Anterior cingulate cortex (tissue), 58 donors: ENCODE data around the gene PDE6C.

Experiments used
- DNase-seq, 58 donors: peaks; one replicate each; lab custom pipeline; 2025; lab: John Stamatoyannopoulos, UW

PDE6C gene

DNA sequence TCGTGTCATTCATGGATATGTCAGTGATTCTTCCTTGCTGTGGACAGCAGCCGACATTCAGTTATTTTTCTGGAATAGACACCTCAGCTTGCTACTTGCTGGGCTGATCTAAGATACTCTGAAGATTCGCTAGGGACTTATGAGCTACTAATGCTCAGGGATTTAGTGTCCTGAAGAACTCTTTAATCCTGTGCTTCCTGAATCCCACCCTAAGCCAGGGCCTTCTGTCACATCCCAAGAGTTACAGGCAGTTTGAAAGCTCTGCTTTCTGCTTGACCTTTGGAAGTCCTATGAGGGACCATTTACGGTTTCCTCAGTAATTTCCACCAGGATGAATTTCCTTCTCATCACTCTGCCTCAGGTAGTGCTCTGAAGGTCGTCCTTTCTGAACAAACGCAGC is at the start of gene PDE6C:
TSS of gene PDE6C (plus strand) at position 227 of the 400 bp plus-strand sequence. CDS start 189 bp downstream, outside the sequence.
- no peak for DNase-seq

- no peak for DNase-seq
Measured at GRCh38 chr10:93565446-93565845, 46.9 kb upstream of the PDE6C start.

GRCh38 chr10:93566435-93567276 is 45.7 kb upstream of the PDE6C start, which contains the start of gene FFAR4:
Gene FFAR4 (plus strand): TSS chr10:93566665. CDS start chr10:93566721, 56 bp downstream.
- DNase-seq: peak in 31 of 58 donors; percentile 10 to 55 (median 21)

DNA sequence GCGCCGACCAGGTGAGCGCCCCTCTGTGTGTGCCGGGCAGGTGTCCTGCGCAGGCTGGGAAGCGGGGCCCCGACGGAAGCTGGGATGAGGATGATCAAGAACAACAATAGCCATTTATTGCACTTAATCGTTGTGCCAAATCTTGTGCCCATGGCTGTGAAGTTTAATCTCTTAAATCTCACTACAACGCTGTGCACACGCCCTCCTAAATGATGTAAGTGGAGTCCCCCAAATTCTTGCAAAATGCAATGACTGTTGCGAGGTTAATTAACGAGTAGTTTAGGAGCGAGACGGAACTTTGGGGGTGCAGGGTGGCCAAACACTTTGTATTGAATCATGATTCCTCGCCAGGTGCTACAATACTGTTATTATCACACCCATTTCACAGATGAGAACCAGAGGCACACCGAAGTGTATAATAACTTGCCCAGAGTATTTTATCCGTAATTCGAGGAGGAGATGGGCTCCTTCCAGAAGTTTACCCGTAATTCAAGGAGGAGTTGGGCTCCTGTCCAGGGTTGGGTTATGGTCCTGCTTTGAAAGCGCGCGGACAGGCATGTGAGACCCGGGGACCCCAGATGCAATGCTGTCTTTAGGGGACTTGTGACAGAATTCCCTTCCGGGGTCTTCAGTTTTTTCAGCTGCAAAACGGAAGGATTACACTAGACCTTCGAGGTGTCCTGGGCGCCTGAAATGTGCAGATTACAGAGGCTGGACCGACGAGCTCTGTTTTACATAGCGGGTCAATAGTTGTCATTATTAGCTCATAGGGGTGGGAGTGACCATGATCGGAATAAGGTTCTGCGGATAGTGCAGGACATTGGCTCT is 44.8 kb upstream of the PDE6C start:
- no peak for DNase-seq

GRCh38 chr10:93568105-93568390 is 44.3 kb upstream of the PDE6C start:
- DNase-seq: peak in 5 of 58 donors; percentile 4 to 27 (median 14)

DNA sequence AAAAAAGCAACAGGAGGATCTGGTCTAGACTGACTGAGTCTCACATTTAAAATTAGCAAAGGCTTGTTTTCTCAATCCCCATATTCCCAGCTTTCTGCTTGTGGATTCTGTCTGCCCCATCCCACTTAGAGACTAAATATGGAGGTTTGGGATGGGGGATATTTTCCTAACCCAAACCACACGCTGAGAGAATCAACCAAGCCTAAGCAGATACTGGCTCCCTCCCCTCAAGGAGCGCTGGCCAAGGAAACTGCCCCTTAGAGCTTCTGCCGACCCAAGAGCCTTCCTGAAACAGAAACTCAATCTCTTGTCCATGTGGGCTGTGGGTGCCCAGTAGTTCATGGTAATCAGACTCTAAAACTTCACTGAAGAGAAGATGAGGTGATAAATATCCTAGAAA is 42.0 kb upstream of the PDE6C start:
- no peak for DNase-seq

GRCh38 chr10:93572606-93573005 is 39.7 kb upstream of the PDE6C start:
- no peak for DNase-seq

DNA sequence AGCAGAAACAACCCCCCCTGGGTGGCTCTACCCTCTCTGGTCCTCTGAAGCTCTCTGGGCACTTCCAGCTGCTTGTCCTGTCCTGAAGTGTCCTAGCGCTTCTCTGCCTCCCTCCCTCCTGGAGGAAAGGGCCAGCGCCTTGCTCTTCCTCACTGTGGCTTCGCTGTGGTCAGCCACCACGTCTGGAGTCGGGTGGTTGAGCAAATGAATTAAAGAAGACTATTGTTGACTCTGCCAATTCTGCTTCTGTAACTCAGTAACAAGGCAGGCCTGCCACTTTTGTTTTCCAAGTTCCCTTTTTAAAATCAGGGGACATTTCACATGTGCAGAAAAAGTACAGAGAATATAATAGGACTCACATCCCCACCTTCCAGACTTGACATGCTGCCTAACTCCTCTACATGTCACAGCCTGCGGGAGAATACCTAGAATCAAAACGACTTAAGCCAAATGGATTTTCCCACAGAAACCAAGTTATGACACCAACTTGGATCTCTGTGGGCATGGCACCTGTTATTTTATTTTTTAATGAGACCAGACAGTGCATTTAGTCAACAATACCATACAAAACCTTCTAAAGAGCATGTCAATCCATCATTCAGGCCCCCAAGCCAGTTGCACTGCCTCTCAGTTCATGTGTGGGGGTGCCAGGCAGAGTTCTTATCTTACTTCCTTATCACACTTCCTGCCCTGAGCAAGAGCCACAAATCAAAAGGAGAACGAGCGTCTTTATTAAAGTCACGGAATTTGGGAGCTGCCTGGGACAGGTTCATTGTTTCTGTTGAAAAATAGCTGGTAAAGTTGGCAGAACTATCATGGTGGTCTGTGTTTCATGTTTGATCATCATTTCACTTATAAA is 39.1 kb upstream of the PDE6C start:
- peak in 25 of 58 donors; percentile 6 to 37 (median 13) for DNase-seq

GRCh38 chr10:93573924-93574323 is 38.4 kb upstream of the PDE6C start:
- DNase-seq: no peak

GRCh38 chr10:93576888-93577287 is 35.4 kb upstream of the PDE6C start:
- DNase-seq: no peak

DNA sequence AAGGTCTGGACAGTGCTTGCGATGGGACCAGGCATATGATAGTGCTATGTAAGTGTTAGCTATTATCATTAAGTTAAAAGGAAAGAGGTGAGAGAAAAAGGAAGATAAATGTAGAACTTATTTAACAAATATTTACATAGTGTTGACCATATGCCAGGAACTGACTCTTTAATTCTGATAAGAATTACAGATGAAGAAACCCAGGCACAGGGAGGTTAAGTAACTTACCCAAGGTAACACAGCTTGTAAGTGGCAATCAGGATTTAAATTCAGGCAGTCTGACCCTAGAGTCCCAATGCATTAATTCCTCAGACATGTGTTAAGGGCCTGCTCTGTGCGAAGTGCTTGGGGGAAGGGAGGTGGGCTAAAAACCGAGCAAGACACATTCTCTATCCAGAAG is 34.8 kb upstream of the PDE6C start:
- DNase-seq: no peak

DNA sequence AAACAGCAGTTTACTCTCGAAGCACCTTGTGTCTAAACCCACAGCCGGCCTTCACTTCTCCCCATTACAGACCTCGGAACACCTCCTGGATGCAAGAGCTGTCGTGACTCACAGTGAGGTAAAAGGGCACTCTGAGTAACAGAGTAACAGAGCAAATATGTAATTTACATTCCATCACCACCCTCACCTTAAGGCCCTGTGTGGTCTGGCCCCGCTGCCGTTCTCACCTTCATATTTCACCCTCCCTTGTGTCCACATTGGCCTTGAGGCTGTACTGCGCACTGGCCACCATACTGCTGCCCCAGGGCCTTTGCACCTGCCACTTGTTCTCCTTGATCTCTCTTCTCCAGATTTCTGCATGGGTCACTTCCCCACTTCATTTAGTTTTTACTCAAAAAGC is 33.2 kb upstream of the PDE6C start:
- DNase-seq: no peak

- no peak for DNase-seq
Measured at GRCh38 chr10:93579985-93580711, 32.2 kb upstream of the PDE6C start.

DNA sequence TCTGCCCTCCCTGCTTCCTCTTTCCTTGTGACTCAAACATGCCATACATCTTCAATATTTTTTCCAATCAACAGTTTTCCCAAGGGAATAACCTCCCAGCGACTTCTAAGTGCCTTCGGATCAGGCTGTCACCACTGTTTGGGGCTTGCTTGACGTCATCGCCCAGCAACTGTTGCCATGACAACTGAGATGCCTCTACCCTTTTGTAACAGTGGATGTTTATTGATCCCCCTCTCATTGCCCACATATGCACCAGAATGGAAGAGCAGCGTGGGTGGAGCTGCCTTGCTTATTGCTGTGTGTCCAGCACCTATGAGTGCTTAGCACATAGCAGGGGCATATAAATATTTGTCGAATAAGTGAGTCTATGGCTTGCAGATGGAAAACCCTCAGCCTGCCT is 31.5 kb upstream of the PDE6C start:
- peak in 29 of 58 donors; percentile 6 to 73 (median 46) for DNase-seq

DNA sequence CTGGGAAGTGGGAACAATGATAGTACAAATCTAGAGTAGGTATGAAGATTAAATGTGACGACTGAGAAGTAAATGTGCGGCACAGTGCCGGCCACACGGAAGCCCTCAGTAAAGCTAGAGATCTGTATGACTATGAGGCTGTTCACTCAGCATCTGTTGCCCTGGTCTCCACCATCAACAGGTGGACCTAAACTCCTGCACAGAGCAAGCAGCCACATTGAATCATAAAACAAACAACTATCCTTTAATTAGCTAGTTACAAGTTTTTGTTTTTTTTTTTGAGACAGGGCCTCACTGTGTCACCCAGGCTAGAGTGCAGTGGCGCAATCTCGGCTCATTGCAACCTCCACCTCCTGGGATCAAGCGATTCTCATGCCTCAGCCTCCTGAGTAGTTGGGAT is 27.9 kb upstream of the PDE6C start:
- DNase-seq: no peak

GRCh38 chr10:93589648-93590562 is 22.4 kb upstream of the PDE6C start:
- peak in 5 of 58 donors; percentile 25 to 51 (median 29) for DNase-seq

GRCh38 chr10:93590638-93591037 is 21.7 kb upstream of the PDE6C start:
- no peak for DNase-seq

DNA sequence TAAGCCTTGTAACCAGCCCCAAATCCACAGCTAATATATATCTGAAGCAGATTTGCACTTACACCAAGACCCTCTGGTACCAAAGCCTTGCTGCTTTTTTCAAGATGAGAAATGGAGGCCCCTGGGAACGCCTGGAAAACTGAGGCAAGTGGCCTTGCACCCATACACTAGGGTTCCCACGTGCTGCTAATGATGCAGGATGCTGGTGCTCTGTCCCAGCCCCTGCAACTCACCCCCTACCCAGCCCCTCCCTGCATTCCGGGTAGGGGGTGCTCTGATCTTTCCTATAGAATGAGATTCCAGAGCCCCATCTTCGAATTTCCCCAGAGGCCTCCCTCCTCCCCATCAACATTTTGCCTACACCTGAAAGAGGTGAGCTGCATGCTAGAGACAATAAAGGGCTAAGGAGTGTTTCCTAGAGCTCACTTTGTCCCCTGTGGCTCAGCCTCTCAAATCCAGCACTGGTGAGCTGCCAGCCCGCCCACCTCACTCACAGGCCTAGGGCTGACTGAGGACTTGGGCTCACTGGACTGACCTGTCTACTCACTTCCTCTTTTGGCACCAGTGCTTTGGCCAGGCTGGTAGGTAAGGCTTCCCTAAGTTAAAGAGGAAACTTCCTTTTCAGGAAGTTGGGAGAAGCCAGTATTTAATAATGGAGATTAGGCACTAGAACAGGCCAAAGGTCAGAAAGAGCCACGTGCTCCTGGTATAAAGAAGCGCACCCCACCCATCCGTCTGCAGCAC is 21.1 kb upstream of the PDE6C start:
- DNase-seq: no peak
